ENCODE measurements around the gene ART5. TPM values are rescaled to one million over a fixed set of nuclear protein-coding genes. Genes with fewer than 3 reads are reported as not detected.
A peak's percentile ranks its signal among the peaks of the same experiment; 100 is the strongest.

Gene ART5
- total and polyA plus RNA-seq, 2 experiments from 2014 or later: 6.4 to 12.9 TPM

- TF ChIP-seq ETS1 (IDR thresholded peaks at IDR 0.05) (no peak), STAT1 (IDR thresholded peaks at IDR 0.05; ENCODE audit: unreplicated experiment) (no peak), EZH2phosphoT487 (IDR thresholded peaks at IDR 0.05; ENCODE audit: unreplicated experiment) (no peak), EZH2 (IDR thresholded peaks at IDR 0.05; ENCODE audit: low read depth, unreplicated experiment) (no peak), ZNF331 (CRISPR knock-in tag; IDR thresholded peaks at IDR 0.05; ENCODE audit: low read depth) (no peak), CTCF (conservative IDR thresholded peaks at IDR 0.05; ENCODE audit: low read depth in 2 of 2) (no peak), ZNF114 (CRISPR knock-in tag; IDR thresholded peaks at IDR 0.05) (no peak), JUNB (IDR thresholded peaks at IDR 0.05; ENCODE audit: unreplicated experiment) (no peak), REST (IDR thresholded peaks at IDR 0.05; ENCODE audit: unreplicated experiment) (no peak), CREB1 (CRISPR knock-in tag; IDR thresholded peaks at IDR 0.05; ENCODE audit: low read depth) (no peak), POLR2AphosphoS5 (IDR thresholded peaks at IDR 0.05; ENCODE audit: low read depth) (no peak), NANOG (IDR thresholded peaks at IDR 0.05; ENCODE audit: borderline replicate concordance) (no peak)
Observed at GRCh38 chr11:3684819-3685172, 43.0 kb upstream of the ART5 start (continued).

- Histone ChIP-seq H4K20me1 (replicated peaks; ENCODE audit: insufficient read depth) (peaks cover 18% of the 10 kb centered on the region; the same call in 1 of the 2 replicates), H3K36me3 (ENCODE audit: insufficient read depth) (peaks cover 78% of the 10 kb centered on the region), H3K4me2 (no peak overlapping the region), H3K27me3 (ENCODE audit: insufficient read depth) (no peaks in the 10 kb centered on the region), H3K4me1 (ENCODE audit: insufficient read depth) (no peaks in the 10 kb centered on the region), H3K27ac (ENCODE audit: low read depth) (peak overlapping the region; percentile 73; the same call in 1 of the 2 replicates), H2AFZ (no peak overlapping the region), H3K79me2 (replicated peaks; ENCODE audit: insufficient read depth) (no peaks in the 10 kb centered on the region), H3K4me3 (no peak overlapping the region), H3F3A (replicated peaks; ENCODE audit: low read depth) (0 out of 2 replicates have a peak, but pooled peaks cover 5% of the 10 kb centered on the region), H3K9me2 (ENCODE audit: insufficient read depth) (no peaks in the 10 kb centered on the region)
- ATAC-seq (no peak), DNase-seq (ENCODE audit: low spot score) (no peak)
- Mint-ChIP-seq H3K9me3 (no peaks in the 10 kb centered on the region), H3K27me3 (ENCODE audit: insufficient read depth, low read depth, poor library complexity) (peaks cover 3% of the 10 kb centered on the region), H3K4me1 (no peaks in the 10 kb centered on the region), H3K27ac (no peak overlapping the region), H3K36me3 (ENCODE audit: low read depth) (peaks cover 77% of the 10 kb centered on the region), H3K4me3 (no peak overlapping the region)
- no peak for TF ChIP-seq ZNF114 (CRISPR knock-in tag; IDR thresholded peaks at IDR 0.05)
- TF ChIP-seq ZNF462 (CRISPR knock-in tag; IDR thresholded peaks at IDR 0.05): no peak
Observed at GRCh38 chr11:3684129-3684818, 42.5 kb upstream of the ART5 start.

Measured in GM23338 (cell line).